Measurements from ENCODE around the gene C2CD2.

DNA sequence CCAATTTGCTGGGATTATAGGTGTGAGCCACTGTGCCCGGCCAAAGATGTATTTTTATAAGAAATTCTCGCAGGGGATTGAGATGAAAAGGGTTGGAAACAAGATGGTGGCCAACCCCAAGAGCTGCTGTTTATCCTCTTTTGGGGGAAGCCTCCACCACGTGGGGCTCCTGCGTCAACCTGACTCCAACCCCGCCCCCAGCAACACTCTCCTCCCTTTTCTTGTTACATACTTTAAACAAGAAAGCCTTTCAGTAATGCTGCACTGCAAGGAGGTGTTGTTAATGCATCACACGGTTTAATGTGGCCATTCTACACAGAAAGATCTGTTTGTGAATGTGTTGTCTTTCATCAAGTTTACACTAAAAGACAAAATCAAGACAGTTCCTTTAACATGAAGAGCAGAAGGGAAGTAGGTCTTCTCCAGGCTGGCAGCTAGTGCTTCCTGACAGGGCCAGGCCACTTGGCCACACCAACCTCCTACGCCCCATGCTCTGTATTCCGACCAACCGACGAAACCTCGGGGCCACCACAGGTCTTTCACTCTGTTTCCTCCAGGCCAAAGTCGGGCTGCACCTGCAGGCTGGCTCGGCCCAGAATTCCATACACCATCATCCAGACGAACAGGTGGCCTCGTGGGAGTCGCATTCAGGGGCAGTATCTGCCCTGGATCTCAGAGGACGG, 25.9 kb downstream of the C2CD2 start:
- no peak for TF ChIP-seq CTCF (IDR thresholded peaks at IDR 0.05)
- no peak for TF ChIP-seq EZH2 (IDR thresholded peaks at IDR 0.05)

All from neural progenitor cell (in vitro differentiated cells).